Measurements from ENCODE around the gene ZNF664. TPM values are rescaled to one million over a fixed set of nuclear protein-coding genes. Genes with fewer than 3 reads are reported as not detected.
A peak's percentile ranks its signal among the peaks of the same experiment; 100 is the strongest.

ZNF664 gene
- total RNA-seq, 1 experiment from 2014 or later, result 102 TPM

DNA sequence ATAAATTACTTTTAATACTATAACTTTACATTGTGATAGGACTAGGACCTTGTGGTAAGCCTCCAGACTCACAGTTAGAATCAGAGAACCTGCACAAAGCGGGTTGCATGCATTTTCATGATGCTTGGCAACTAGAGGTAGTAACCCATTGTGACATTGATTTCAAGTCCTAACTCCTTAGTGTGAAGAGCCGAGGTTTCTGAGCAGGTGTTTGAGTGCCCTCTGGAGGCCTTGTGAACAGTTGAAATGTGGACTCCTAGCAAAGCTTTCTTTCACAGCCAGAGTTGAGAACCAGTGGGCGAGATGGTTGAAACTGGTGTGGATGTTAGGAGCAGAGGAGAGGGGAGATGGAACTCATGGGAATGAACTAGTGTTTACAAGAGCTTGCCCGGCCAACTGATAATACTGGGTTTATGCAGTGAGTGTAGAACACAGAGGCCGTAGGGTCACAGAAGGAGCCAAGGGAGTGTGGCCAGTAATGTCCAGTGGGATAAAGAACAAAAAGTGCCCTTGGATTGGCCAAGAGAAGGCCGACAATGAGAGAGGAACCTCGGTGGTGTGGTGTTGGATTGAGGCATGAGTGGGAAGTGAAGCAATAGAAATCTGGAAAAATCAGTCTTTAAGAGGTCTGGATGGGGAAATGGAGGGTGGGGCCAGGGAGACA is 10.9 kb downstream of the ZNF664 start:
- Histone ChIP-seq H3K27me3 (no peaks in the 10 kb centered on the region), H3K4me1 (peaks cover 5% of the 10 kb centered on the region; the same call in 1 of the 2 replicates), H3K36me3 (peaks cover 22% of the 10 kb centered on the region), H3K27ac (no peak overlapping the region), H3K9me3 (replicated peaks) (no peaks in the 10 kb centered on the region), H3K4me3 (no peak overlapping the region)
- DNase-seq, result peak; percentile 42 to 78

DNA sequence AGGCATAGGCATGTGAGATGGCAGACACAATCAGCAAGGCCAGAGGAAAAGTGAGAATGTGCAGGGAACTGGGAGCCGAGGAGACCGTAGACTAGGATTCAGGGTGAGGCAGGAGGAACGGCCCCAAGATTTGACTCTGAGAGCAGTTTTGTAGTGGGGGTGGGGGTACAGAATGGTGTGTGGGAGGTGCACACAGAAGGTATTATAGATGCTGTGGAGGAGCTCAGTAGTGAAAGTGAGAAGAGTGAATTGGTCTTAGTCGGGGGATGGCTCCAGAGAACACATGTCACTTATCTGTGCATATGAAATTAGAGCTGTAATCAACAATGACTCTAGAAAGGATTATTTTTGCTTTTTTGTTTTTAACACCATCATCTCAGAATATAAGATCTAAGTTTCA is 11.9 kb downstream of the ZNF664 start:
- Histone ChIP-seq H3K4me1 (peaks cover 5% of the 10 kb centered on the region; the same call in 1 of the 2 replicates), H3K9me3 (replicated peaks) (no peaks in the 10 kb centered on the region), H3K27me3 (no peaks in the 10 kb centered on the region), H3K4me3 (no peak overlapping the region), H3K36me3 (peaks cover 28% of the 10 kb centered on the region), H3K27ac (no peak overlapping the region)
- no peak for DNase-seq

DNA sequence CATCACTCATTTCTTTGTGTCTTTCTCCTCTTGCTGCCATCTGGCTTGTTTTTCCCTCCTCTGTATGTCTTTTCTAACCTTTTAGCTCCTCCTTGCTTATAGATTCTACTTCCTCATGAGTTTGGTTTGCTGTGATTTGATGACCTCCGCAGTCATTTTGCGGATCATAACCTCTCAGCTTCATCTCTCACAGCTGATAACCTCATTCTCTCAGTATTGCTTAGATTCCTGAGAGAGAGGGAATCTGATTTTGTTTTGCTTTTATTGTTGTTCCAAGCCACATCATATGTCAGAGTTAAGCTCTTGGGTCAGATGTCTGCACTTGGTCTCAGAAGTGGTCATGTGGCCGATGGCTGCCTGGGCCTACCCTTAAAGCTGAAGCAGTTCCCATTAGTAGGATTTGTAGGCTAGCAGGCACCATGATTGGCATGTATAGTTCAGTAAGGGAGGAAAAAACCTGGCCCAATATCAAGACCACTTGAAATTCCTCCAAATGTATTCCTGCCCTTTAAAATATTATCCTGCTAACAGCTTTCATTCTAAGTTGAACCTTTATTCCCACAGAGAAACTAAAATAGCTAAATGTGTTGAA is 13.5 kb downstream of the ZNF664 start:
- Histone ChIP-seq H3K27ac (no peak overlapping the region), H3K9me3 (replicated peaks) (no peaks in the 10 kb centered on the region), H3K36me3 (peaks cover 39% of the 10 kb centered on the region), H3K4me1 (peaks cover 5% of the 10 kb centered on the region; the same call in 1 of the 2 replicates), H3K4me3 (no peak overlapping the region), H3K27me3 (no peaks in the 10 kb centered on the region)
- no peak for DNase-seq

DNA sequence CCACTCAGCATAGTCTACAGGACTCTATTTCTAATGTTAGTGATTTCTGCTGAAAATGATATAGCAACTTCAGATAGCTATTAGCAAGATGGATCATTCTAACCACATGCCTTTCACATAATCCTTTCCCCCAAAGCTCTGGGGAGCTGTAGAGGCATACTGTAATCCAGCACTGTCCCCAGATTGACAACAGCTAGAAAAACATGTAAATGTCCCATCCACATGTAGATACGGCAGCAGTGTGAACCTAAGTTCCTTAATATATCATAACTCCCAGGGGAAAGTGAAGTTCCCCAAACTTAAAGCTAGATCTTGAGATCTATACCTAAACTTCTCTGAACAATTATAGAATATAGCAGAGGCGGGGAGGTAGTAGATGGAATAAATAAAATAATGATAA is 14.0 kb downstream of the ZNF664 start:
- DNase-seq, result no peak
- Histone ChIP-seq H3K4me1 (peaks cover 5% of the 10 kb centered on the region; the same call in 1 of the 2 replicates), H3K27ac (no peak overlapping the region), H3K9me3 (replicated peaks) (no peaks in the 10 kb centered on the region), H3K4me3 (no peak overlapping the region), H3K27me3 (no peaks in the 10 kb centered on the region), H3K36me3 (peaks cover 44% of the 10 kb centered on the region)

DNA sequence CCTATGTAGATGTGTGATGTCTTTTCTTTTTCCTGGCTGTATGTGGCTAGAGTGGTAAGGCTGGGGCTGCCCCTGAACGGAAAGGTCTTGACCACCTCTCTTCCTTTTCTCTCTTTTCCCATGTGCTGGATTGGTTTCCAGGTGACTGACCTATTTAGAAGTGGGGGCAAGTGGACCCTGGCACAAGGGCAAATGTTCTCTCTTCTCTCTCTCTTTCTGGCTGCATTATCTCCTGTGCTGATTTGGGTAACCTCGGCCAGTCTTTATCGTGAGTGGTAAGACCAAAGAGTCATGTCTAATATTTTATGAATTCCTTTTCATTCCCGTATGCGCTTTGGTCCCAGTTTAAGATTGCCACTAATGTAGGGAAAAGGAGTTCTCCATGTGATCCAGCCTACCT is 16.2 kb downstream of the ZNF664 start:
- DNase-seq, result no peak
- Histone ChIP-seq H3K36me3 (peaks cover 53% of the 10 kb centered on the region), H3K9me3 (replicated peaks) (no peaks in the 10 kb centered on the region), H3K27me3 (no peaks in the 10 kb centered on the region), H3K27ac (no peak overlapping the region), H3K4me3 (no peak overlapping the region), H3K4me1 (peaks cover 5% of the 10 kb centered on the region; the same call in 1 of the 2 replicates)

DNA sequence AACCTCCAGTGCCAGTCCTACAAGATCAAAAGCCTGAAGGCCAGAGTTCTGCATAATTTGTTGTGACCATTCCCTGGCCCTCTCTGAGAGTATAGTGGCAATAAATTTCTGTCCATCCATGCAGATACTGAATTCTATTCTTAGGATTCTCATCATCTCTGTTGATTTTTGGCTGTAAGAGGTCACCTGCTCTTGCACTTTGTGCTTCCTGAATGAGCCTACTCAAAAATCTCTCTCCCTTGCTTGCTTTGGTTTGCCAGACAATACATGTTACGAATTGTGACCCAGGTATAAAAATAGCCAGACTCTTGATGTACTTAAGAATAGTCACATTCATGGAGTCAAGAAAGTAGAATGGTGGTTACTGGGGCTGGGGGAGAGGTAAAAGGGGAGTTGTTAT is 16.7 kb downstream of the ZNF664 start:
- Histone ChIP-seq H3K27me3 (no peaks in the 10 kb centered on the region), H3K36me3 (peaks cover 58% of the 10 kb centered on the region), H3K9me3 (replicated peaks) (no peaks in the 10 kb centered on the region), H3K27ac (no peak overlapping the region), H3K4me1 (peaks cover 5% of the 10 kb centered on the region; the same call in 1 of the 2 replicates), H3K4me3 (no peak overlapping the region)
- DNase-seq, result no peak

DNA sequence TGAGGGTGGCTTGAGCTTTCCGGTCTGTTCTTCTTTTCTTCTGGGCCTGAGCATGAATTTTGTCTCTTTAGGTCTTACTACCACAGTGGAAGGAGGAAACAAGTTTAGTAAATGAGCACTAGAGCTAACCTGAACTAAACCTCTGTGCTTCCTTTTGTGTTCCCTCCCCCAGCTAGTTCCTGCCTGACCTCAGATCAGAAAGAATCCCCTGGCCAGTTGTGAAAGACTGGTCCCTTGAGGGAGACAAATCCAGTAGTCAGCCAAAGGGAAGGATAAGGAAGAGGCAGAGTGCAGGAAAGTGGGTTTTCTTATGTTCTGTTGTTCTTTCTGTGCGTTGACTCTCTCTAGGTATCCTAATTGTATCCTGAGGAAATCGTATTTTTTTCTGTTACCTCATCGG is 17.5 kb downstream of the ZNF664 start:
- H3K9me3 ChIP-seq (replicated peaks), result no peaks in the 10 kb centered on the region
- no peaks in the 10 kb centered on the region for H3K27me3 ChIP-seq
- peaks cover 5% of the 10 kb centered on the region; the same call in 1 of the 2 replicates for H3K4me1 ChIP-seq
- H3K4me3 ChIP-seq, result no peak overlapping the region
- no peak for DNase-seq
- peaks cover 58% of the 10 kb centered on the region for H3K36me3 ChIP-seq
- no peak overlapping the region for H3K27ac ChIP-seq

DNA sequence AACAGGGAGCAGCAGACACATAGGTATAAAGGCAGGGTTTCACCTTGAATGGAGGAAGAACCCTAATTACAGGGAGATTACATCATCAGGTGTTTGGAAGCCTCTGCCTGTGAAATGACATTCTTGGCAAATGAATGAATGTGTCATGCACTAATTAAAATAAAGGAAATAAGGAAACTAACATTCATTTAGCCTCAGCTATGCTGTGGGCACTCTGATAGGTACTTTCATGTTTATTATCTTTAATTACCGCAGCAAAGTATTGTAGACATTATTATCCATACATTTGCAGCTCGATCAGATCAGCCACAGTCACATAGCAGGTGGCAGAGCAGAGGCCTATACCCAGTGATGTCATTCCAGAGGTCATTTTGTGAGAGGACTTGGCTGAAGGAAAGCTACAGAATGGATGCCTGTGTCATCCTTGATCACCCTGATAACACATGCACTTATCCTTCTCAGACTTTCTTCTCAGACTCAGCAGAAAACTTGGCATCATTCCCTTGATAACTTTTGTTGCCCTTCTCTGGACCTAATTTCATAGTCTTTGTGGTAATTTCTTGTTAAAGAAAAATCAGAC is 18.4 kb downstream of the ZNF664 start:
- H3K9me3 ChIP-seq (replicated peaks), result no peaks in the 10 kb centered on the region
- no peak overlapping the region for H3K4me3 ChIP-seq
- no peak for DNase-seq
- no peaks in the 10 kb centered on the region for H3K27me3 ChIP-seq
- H3K27ac ChIP-seq, result no peak overlapping the region
- peaks cover 8% of the 10 kb centered on the region; the same call in 1 of the 2 replicates for H3K4me1 ChIP-seq
- peaks cover 58% of the 10 kb centered on the region for H3K36me3 ChIP-seq

DNA sequence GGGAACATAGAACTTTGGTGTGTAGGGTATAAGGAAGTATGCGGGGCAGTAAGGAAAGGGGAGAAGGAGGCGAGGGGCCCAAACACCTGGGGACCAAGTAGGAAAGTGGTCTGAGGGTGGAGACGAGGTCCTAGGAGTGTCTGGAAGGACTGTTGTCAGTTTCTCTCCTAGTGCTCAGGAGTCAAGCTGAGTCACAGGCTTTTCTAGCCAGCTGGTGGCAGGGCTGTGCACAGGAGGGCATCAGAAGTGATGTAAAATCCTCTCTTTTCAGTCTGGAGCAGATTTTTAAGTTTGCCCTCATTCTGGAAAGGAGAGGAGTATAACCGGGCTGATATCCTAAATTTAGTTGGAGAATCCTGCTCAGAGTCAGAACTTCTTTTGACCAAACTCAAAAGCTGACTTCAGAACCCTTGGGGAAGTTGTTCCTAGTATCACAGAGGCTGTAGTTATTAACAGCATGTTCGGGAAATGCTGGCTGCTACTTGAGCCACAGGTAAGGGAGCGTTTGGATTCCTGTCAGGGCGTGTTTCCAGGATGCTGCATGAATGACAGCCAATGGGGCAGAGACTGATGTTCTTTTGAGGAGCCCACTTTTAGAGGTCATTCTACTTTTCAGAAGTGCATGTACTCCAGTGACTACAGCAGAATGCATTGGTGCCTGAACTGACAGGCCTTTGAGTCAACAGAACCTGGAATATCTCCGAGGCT is 19.3 kb downstream of the ZNF664 start:
- Histone ChIP-seq H3K27ac (no peak overlapping the region), H3K27me3 (no peaks in the 10 kb centered on the region), H3K9me3 (replicated peaks) (no peaks in the 10 kb centered on the region), H3K4me3 (no peak overlapping the region), H3K36me3 (peaks cover 61% of the 10 kb centered on the region), H3K4me1 (peaks cover 7% of the 10 kb centered on the region; the same call in 1 of the 2 replicates)
- DNase-seq, result no peak

DNA sequence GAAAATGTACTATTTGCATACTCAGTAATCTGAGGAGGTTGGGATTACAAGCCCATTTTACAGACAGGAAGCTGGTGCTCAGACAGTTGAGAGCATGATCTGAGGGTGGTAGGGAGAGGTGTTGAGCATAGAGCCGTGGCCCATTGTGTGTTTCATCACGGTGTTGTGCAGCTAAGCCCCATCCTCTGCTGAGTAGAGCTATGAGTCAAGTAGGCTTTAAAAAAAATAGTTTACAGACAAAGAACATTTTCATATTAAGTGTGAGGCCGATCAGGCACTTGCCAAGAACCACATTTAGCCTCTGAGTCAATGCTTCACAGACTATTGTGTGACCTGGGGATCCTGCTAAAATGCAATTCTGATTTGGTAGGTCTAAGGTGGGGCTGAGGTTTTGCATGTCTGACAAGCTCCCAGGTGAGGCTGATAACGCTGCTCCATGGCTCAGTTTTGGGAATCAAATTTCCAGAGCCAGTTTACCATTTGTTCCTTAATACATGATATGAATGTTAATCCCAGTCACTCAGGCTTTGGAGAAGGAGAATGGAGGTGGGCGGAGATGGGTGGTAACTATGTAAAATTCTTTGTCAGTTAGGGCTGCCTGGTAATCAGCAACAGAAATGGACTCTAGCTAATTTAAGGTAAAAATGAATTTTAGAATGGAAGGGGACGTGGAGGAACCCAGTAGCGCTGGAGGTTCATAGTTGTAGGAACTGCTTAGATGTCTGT is 22.2 kb downstream of the ZNF664 start:
- H3K4me3 ChIP-seq, result no peak overlapping the region
- H3K4me1 ChIP-seq, result peaks cover 13% of the 10 kb centered on the region; the same call in 1 of the 2 replicates
- H3K9me3 ChIP-seq (replicated peaks), result no peaks in the 10 kb centered on the region
- no peaks in the 10 kb centered on the region for H3K27me3 ChIP-seq
- peaks cover 45% of the 10 kb centered on the region for H3K36me3 ChIP-seq
- DNase-seq, result no peak
- no peak overlapping the region for H3K27ac ChIP-seq

DNA sequence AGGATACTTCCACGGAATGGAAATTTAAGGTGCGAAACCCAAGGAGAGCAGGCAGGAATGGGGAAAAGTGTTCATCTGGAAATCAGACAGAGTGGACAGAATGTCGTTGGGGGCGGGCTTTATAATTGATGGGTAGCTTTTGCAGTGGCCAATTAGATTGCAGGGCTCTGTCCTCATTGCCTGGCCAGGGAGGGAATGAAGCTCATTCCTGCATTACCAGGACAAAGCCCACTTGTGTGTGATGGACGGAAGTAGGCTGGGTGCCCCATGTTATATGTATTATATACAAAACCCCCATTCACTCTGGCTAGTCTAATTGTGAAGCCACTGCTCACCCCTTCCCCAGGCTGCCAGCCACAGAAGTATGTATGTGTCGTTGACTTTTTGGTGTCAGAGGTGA is 23.6 kb downstream of the ZNF664 start:
- H3K9me3 ChIP-seq (replicated peaks), result no peaks in the 10 kb centered on the region
- peak; percentile 45 to 72 for DNase-seq
- H3K36me3 ChIP-seq, result peaks cover 41% of the 10 kb centered on the region
- H3K4me1 ChIP-seq, result peaks cover 13% of the 10 kb centered on the region; the same call in 1 of the 2 replicates
- H3K4me3 ChIP-seq, result no peak overlapping the region
- H3K27ac ChIP-seq, result 0 out of 2 replicates have a peak overlapping the region, but pooled peaks have one; percentile 2
- H3K27me3 ChIP-seq, result no peaks in the 10 kb centered on the region

DNA sequence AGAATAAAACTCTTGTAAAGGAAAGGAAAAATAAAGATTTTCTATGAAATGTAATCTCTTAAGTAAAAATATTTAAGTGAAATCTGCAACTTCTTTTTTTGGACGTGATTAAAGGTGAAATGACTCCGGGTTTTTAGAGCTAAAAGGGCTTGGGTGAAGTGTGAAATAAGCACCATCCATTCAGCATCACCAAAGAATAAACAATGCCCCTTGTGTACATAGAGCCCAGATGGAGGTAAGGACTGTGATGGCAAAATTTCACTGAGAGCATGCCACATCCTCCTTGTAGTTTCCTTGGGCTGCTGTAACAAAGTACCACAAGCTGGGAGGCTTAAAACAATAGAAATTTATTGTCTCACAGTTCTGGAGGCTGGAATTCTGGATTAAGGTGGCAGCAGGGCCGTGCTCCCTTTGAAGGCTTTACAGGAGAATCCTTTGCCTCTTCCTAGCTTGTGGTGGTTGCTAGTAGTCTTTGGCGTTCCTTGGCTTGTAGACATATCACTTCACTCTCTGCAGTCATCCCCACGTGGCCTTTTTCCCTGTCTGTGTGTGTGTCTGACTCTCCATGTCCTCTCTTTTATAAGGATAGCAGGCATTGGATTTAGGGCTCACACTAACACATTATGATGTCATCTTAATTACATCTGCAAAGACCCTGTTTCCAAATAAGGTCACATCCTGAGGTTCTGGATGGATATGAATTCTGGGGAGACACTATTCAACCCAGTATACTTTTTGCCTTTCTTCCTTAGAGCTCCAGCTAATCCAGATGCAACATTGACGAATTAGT is 24.2 kb downstream of the ZNF664 start:
- H3K27ac ChIP-seq, result 0 out of 2 replicates have a peak overlapping the region, but pooled peaks have one; percentile 2
- no peak overlapping the region for H3K4me3 ChIP-seq
- peaks cover 13% of the 10 kb centered on the region; the same call in 1 of the 2 replicates for H3K4me1 ChIP-seq
- peaks cover 40% of the 10 kb centered on the region for H3K36me3 ChIP-seq
- H3K9me3 ChIP-seq (replicated peaks), result no peaks in the 10 kb centered on the region
- no peaks in the 10 kb centered on the region for H3K27me3 ChIP-seq
- no peak for DNase-seq

DNA sequence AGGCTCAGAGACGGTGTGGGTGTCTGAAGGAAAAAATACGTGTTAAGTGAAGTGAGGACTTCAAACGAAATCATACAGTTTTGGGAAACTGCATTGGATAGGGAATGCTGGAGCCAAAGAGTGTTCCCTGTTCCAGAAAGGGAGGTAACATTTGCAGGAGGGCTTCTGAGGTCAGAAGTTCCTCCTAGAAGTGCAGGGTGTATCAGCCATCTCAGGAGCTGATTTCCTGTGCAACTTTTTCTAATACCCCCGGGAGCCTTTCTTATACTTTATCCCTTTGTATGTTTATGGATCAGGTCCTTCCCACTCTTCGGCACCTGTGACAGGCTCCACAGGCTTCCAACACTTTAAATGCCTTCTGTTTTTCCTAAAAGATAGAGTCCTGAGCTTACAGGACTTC is 24.9 kb downstream of the ZNF664 start:
- no peak overlapping the region for H3K4me3 ChIP-seq
- no peaks in the 10 kb centered on the region for H3K9me3 ChIP-seq (replicated peaks)
- H3K27me3 ChIP-seq, result no peaks in the 10 kb centered on the region
- H3K4me1 ChIP-seq, result peaks cover 13% of the 10 kb centered on the region; the same call in 1 of the 2 replicates
- H3K27ac ChIP-seq, result no peak overlapping the region
- H3K36me3 ChIP-seq, result peaks cover 35% of the 10 kb centered on the region
- DNase-seq, result no peak
